Left lung (tissue), 10 donors: ENCODE measurements around the gene HECTD4. TPM values are rescaled to one million over a fixed set of nuclear protein-coding genes. Genes with fewer than 3 reads are reported as not detected.
"Not testable (repeated sequence)": the region's sequence is repeated elsewhere in the genome, so short reads cannot be mapped to it uniquely, and the experiment has no call there.

Source experiments
- ATAC-seq: fragments of 200-7000 bp; cut with Tn5 transposase; one replicate; pipeline ENCODE4 v1.9.1; 2020; ENCODE audit warnings: moderate library complexity
- DNase-seq, 4 donors: peaks; one replicate each; pipeline ENCODE4 v3.0.0-alpha.2; 2013 to 2020
- H3K27ac ChIP-seq, 2 donors: fragments of 200-600 bp; sonication (generic) in 1 of 2; one replicate each; pipeline versions ENCODE4 v1.5.0 to v1.8.0; 2020 to 2021
- H3K27me3 ChIP-seq, 2 donors: fragments of 200-600 bp; sonication (generic) in 1 of 2; one replicate each; pipeline versions ENCODE4 v1.5.0 to v1.8.0; 2020 to 2021
- H3K36me3 ChIP-seq, 2 donors: fragments of 200-600 bp; sonication (generic) in 1 of 2; one replicate each; pipeline versions ENCODE4 v1.5.0 to v1.8.0; 2020 to 2021
- H3K4me1 ChIP-seq, 2 donors: fragments of 200-600 bp; one replicate each; pipeline ENCODE4 v1.8.0; 2021
- H3K4me3 ChIP-seq, 2 donors: fragments of 200-600 bp; sonication (generic) in 1 of 2; one replicate each; pipeline versions ENCODE4 v1.5.0 to v1.8.0; 2020 to 2021; ENCODE audit warnings: mild to moderate bottlenecking in 1 of 2
- H3K9me3 ChIP-seq, 2 donors: fragments of 200-600 bp; sonication (generic) in 1 of 2; one replicate each; pipeline versions ENCODE4 v1.5.0 to v1.8.0; 2020 to 2021
- CTCF ChIP-seq, 2 donors: fragments of 200-600 bp; sonication (generic) in 1 of 2; IDR thresholded peaks; one replicate each; pipeline versions ENCODE4 v1.5.0 to v1.8.0; 2021; ENCODE audit warnings: antibody characterized with exemption in 2 of 2
- intact Hi-C, 2 donors: fragments of 100-400 bp; cut with DNase I; formaldehyde crosslinking; loops; one replicate each; pipeline versions ENCODE4 v1.11.2 to v1.14.2; 2022
- polyA plus RNA-seq, 6 donors: library from polyadenylated mRNA; unstranded; fragments of 120-200 nt; gene quantifications; one replicate each; pipeline ENCODE4 v1.2.1, GENCODE V29; 2013; ENCODE audit not compliant: insufficient read length in 6 of 6
- total RNA-seq, 2 donors: library from RNA; stranded (reverse); fragmentation: NEBNext Ultra II Directional; extraction: Animal tissue kit (Norgen Biotek cat#: 25700); gene quantifications; one replicate each; pipeline ENCODE4 v1.2.1, GENCODE V29; 2021
- donor health status: DM: no; HTN: yes; CAD: no.
- donor health status: DM: no; HTN: no; CAD: no.

Gene HECTD4
- total and polyA plus RNA-seq, 8 donors = 41.3 to 78.6 (median 64.9) TPM

- Histone ChIP-seq H3K36me3 (peaks cover 0 to 80% of the 10 kb centered on the region in 2 donors), H3K27me3 (no peaks in the 10 kb centered on the region), H3K4me3 (no peak overlapping the region), H3K27ac (no peak overlapping the region), H3K4me1 (no peaks in the 10 kb centered on the region), H3K9me3 (no peaks in the 10 kb centered on the region)
- ATAC-seq = no peak
- intact Hi-C loops = no loop called here
- peak in 2 of 4 donors; percentile 28 to 29 for DNase-seq
- TF ChIP-seq CTCF (IDR thresholded peaks at IDR 0.05) = no peak
Measured at GRCh38 chr12:112160611-112161010, 221.6 kb downstream of the HECTD4 start.

- Histone ChIP-seq H3K4me3 (no peak overlapping the region), H3K36me3 (peaks cover 0 to 89% of the 10 kb centered on the region in 2 donors), H3K4me1 (no peaks in the 10 kb centered on the region), H3K27ac (no peak overlapping the region), H3K9me3 (no peaks in the 10 kb centered on the region), H3K27me3 (no peaks in the 10 kb centered on the region)
- no peak for TF ChIP-seq CTCF (IDR thresholded peaks at IDR 0.05)
- ATAC-seq (no peak), DNase-seq (no peak)
- intact Hi-C loops = no loop called here
Measured at GRCh38 chr12:112159146-112159541, 223.1 kb downstream of the HECTD4 start.

GRCh38 chr12:112158461-112159145 lies 223.6 kb downstream of the HECTD4 start:
- DNase-seq, intact Hi-C loops, H3K9me3 ChIP-seq, H3K27ac ChIP-seq, H3K27me3 ChIP-seq, H3K4me3 ChIP-seq, H3K4me1 ChIP-seq, ATAC-seq: not testable (repeated sequence)
- peaks cover 0 to 89% of the 10 kb centered on the region in 2 donors for H3K36me3 ChIP-seq

GRCh38 chr12:112153893-112154219 lies 228.4 kb downstream of the HECTD4 start:
- DNase-seq = no peak
- H3K27me3 ChIP-seq = no peaks in the 10 kb centered on the region
- H3K4me3 ChIP-seq = no peak overlapping the region
- no peak overlapping the region for H3K27ac ChIP-seq
- no peak for TF ChIP-seq CTCF (IDR thresholded peaks at IDR 0.05)
- no peaks in the 10 kb centered on the region for H3K9me3 ChIP-seq
- peaks cover 0 to 89% of the 10 kb centered on the region in 2 donors for H3K36me3 ChIP-seq
- ATAC-seq = no peak
- intact Hi-C loops = no loop called here
- H3K4me1 ChIP-seq = peaks cover 3% of the 10 kb centered on the region in 2 donors

- peaks cover 3% of the 10 kb centered on the region in 2 donors for H3K4me1 ChIP-seq
- intact Hi-C loops = no loop called here
- H3K4me3 ChIP-seq = no peak overlapping the region
- no peaks in the 10 kb centered on the region for H3K9me3 ChIP-seq
- ATAC-seq (no peak), DNase-seq (no peak)
- H3K36me3 ChIP-seq = peaks cover 5 to 89% of the 10 kb centered on the region in 2 donors
- no peaks in the 10 kb centered on the region for H3K27me3 ChIP-seq
- no peak for TF ChIP-seq CTCF (IDR thresholded peaks at IDR 0.05)
- no peak overlapping the region for H3K27ac ChIP-seq
Measured at GRCh38 chr12:112153181-112153892, 228.9 kb downstream of the HECTD4 start.
